HG03103 (cell line): ENCODE measurements around the gene PMVK.
"Not testable (repeated sequence)": the region's sequence is repeated elsewhere in the genome, so short reads cannot be mapped to it uniquely, and the experiment has no call there.

Source experiments
- ATAC-seq: cut with Tn5 transposase; IDR thresholded peaks from one replicate; pipeline ENCODE4 v1.9.1; 2021; ENCODE audit warnings: low read depth; ENCODE audit not compliant: unreplicated experiment

PMVK gene

DNA sequence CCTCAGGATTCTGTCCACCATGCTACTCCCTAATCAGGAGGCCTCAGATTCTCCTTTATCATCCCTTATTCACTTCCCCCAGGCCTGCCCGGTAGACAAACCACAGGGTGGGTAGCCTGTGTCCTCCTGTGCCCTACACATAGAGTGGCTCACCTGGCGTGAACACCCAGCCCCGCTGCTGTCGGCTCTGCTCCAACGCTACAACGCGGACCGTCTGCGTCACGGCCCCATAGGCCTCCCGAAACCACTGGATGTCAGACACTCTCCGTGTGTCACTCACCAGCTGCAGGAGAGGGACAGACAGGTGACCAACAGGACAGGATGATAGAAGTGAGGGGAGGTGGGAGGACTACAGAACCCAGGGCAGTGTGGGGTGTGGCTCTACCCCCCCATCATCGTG lies 10.3 kb downstream of the PMVK start:
- ATAC-seq, result no peak

DNA sequence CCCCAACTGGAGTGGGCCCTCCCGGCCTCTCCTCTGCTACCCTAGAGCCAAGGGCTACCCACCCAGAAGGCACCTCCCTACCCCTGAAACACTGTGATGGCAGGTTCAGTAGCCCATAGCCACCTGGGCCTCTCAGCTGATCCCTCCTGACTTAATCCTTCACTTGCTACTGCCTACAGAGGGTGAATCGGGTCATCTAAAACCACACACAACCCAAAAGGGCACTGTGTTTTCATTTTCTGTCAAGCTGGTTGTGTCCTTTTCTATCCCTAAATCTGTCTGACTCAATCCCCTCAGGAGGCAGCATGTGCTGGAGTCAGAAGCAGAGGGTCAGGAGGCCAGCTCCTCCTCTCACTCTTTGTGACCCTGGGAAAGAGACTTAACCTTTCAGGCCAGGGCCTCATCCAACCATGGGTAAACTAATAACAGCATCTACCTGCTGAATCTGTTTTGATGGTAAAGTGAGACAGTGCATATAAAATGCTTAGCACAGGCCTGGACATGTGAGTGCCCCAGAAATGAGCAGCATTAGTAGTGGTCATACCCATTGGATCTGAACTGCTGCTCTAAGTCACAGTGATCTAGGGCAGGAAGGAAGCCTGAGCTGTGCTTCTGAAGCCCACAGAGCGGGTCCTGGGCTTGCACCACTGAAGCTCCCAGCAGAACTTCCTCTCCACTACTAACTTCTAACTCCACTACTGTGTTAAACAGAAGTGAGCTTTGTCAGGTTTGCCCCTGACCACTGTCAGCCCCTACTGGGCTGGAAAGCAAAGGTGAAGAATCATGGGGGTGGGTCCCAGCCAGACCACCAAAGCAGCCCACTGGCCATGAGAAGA lies 11.0 kb downstream of the PMVK start:
- ATAC-seq, result no peak

DNA sequence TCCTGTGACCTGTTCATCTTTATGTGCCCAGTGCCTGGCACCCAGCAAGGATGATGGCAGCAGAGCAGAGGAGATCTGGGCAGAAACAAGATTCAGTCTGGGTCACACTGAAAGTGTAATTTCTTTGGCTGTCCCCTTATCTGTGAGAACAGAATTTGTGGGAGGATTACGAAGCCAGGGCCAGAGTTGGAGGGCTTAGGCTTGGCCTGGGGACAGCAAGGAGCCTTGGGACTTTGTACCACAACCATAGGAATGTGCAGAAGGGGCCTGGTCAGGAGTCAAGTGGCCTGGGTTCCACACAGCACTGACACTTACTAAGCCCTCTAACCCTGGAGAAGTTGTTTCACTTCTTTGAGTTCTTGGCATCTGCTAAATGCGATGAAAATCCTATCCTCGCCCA lies 12.8 kb downstream of the PMVK start:
- no peak for ATAC-seq

DNA sequence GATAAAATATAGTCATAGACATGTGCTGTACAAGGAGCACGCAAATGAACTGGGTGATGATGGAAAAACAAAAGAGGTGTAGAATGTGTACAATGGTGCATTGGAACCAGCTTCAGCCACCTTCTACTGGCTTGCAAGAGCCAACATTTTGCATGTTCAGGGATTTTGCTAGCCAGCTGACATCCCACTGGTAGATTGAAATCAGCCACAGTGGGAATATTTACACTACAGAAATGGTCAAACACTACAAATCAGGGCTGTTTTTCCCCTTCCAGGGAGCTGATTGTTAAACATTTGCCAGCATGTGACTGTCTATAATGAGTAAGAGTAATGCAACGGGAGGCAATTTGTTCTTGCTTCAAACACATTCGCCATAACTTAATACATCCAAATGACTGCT lies 23.2 kb downstream of the PMVK start:
- ATAC-seq, result no peak

DNA sequence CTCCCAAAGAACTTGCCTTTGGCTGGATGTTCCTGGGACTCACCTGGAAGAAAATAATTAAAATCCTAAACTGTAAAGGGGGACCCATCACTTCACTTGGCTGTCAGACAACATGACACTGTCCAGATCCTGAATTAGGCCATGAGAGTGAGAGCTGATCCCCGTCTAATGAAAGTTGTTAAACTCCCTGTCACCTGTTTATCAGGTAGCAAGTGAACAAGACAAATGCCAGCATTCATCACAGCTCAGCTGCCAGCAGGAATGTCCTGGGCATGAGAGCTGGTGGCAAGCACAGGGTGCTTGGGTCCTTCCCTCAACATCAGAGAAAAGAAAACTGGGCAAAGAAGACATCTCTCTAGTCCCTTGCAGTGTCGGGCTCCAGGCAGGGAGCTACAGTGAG lies 23.8 kb downstream of the PMVK start:
- ATAC-seq, result no peak

DNA sequence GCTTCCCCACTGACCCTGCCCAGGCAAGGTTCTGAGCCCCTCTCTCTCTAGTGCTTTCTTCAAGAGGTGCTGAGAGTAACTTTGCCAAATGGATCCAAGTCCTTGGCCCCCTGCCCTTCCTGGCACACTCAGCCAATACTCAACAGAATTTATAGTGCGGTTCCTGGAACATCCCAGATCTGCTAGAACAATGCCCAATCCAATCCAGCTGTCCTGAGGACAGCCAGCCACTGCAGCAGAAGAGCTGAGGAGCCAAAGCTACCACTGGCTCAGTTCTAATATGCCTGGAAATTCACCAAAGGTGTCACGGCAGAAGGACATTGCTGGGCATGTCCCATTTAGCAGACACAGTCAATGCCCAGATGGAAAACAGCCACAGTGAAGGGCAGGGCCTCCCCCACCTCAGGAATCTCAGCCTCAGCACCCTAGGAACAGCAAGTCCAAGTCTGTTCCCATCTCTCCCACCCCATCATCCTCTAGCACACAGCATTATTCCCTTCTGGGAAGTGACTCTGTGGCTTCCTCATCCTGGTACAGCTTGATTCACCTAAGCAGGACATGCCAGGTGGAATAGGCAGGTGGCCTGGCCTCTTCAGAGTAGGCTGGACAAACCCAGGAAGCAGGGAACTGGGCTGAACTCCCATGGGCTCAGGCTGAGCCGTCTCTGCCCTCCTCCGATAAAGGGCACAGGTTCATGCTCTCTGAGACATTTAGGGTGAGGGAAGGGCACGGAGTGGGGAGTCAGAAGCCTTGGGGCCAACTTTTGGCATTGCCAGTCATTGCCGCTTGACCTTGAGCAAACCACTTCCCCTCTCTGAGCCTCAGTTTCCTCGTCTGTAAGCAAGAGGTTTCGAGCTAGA lies 24.6 kb downstream of the PMVK start:
- no peak for ATAC-seq

DNA sequence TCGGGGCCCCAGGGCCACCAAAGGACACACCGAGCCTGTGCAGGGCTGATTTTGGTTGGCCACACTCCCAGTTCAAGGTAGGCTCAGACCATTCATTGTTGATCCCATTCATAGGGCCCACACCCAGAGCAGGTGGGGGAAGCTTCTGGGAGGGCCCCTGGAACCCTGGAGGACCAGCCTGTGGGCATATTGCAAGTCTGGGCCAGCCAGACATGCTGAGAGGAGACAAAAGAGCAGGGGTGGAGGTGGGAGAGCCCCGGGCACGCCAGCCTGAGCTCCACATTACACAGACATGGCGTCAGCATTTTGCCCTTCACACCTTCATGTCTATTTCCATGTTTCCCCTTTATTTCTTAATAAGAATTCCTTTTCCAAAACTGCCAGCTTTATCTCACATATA lies 25.7 kb downstream of the PMVK start:
- ATAC-seq, result no peak

DNA sequence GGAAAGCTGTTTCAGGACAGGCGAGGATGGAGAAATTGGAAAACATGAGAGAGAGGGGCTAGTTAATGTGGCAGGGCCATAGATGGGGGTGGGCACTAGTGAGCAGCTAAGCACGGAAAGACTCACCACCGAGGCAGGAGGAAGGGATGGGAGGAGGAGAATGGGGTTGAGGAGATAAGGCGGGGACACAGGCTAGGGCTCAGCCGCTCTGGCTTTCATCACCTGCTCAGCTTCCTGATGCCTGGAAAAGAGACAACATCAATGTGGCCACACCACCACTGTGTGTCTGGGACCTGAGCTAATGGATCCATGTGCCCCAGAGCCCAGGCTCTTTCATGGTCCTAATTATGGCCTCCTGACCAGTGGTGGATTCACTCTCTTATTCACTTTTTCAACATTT lies 27.6 kb downstream of the PMVK start:
- ATAC-seq, result no peak

DNA sequence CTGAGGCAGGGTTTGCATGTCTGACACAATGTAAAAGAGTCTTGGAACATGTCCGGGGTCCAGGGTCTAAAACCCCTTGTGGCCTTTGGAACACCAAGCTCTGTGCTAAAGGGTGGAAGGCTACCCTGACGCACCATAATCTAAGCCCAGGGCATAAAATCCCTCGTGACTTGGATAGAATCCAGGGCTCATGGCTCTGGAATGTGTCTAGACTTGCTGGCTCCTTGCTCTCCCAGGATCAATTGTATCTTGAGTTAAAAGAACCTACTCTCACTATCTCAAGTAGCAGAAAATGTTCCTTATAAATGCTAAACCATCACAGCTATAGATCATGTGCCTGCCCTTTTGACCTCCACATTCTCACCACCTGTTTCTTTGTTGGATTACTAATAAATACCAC lies 28.4 kb downstream of the PMVK start:
- not testable (repeated sequence) for ATAC-seq

DNA sequence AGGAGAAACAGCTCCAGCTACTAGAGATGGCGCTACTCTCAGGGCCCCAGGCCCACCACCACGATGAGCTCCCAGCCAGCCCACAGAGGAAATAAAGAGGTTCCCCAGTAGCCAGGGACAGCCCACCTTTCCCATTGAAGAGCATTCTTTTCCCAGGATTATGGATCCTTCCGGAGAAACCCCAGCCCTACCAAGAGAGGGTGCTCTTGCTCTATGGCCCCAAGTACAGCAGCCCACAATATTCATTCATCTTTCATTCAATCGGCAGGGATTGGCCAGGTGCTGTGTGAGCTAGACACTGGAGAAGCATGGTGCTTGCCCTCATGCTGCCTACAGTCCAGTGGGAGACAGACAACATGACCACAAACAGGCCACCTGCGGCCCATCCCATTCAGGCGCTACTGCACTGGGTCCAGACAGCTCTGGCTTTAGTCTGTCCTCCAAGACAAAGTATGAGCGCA lies 29.9 kb downstream of the PMVK start:
- ATAC-seq, result no peak

DNA sequence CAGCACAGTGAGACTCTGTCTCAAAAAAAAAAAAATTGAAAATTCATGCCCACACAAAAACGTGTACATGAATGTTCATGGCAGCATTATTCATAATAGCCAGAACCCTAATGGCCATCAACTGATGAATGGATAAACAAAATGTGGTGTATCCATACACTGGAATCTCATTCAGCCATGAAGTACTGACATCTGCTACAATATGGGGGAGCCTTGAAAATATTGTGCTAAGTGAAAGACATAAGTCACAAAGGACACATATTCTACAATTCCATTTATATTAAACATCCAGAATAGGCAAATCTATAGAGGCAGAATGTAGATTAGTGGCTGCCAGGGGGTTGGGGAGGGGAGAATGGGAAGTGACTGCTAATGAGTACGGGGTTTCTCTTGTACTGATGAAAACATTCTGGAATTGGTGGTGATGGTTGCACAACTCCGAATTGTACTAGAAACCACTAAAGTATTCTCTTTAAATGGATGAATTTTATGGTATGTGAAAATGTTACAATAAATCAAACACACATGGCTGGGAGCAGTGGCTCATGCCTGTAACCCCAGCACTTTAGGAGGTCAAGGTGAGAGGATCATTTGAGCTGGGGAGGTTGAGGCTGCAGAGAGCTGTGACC lies 33.5 kb downstream of the PMVK start:
- no peak for ATAC-seq

DNA sequence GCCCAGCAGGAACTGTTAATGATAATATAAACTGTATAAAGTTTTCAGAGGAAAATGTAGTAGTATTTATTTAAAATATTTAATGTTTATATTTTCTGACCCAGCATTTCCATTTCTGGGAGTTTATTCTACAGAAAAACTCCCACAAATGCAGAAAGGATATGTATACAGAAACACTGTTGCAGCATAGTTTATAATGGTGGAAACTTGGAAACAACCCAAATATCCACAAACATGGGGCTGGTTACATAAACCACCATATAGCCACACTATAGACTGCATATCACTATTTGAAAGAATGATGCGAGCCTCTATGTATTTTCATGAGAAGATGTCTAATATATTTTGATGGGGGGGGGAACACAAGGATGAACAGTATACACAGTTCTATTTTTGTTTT lies 34.9 kb downstream of the PMVK start:
- no peak for ATAC-seq

DNA sequence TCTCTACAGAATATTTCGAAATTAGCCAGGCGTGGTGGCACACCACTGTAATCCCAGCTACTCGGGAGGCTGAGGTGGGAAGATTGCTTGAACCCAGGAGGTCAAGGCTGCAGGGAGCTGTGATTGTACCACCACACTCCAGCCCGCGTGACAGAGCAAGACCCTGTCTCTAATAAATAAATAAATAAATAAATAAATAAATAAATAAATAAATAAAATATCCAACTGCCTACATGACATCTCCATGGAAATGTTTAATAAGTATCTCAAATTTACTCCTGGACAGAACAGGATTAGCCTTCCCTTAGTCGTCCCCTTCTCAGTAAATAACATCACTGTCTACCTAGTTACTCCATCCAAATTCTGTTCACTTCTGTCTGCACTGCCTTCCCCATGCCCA lies 37.5 kb downstream of the PMVK start:
- ATAC-seq, result no peak

DNA sequence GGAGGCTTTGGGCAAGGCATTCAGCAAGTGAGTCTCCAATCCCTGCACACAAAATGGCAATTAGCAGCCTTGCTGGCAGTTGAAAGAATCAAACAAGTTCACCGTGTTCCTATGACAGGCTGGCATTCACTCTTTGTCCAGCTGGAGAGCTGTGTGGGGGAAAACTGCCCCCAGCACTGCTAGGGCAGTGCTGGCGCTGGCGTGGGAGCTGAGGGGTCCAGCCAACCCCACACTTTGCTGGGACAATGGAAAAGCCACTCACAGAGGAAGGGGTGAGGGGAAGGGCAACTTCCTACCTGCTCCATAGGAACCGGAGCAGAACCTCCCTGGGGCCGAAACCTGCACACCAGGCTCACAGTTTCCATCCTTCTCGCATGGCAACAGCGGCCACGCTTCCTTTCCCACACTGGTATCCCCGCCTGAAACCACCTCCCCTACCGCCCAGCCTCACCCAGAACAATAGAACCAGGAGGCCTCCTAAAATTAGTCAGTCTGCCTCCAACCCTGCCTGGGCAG lies 39.7 kb downstream of the PMVK start:
- no peak for ATAC-seq

DNA sequence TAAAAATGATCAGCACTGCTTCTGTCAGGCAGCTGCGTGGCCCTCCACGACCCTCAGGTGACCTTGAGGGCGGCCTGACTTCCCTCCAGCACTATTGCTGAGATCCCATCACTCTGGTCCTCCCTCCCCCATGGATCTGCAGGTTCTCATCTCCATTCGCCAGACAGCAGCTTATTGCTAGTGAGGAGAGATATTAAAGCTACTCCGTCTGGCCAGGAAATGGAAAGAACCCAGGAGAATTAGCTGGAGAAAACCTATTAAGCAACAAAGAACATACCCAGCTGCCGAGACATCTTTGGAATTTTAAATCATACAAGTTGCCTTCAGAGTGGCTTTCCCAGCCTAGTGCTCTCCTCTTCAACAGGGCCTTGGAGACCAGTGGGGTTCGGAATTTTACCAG lies 40.7 kb downstream of the PMVK start:
- ATAC-seq, result no peak

DNA sequence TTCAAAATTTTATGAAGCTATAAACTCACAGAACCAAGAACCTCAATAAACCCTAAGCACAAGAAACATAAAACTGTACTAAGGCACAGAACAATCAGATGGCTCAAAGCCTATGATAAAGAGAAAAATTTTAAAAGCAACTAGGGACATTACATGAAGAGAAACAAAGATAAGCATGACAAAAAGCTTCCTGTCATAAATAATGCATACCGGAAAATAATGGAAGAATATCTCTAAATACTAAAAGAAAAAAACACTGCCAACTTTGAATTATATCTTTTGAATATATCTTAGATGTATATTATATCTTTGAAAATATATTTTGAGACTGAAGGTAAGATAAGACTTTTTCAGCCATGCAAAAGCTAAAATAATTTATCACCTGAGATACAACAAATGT lies 45.1 kb downstream of the PMVK start:
- ATAC-seq, result no peak

DNA sequence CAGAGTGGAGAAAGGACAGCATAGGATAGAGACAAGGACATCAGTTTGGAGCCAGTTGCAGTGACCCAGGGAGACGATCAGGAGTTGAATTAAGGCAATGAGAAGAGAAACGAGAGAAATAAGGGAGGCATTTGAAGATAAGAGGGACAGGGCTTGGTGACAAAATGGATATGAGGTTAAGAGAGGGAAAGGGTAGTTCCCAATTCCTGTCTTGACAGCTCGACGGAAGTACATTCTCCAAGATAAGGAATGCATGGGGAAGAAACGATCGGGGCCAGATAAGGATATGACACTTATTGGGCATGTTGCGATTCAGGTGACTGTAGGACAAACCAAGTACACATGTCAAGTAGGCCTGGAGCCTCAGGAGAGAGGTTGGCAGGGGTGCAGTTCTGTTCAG lies 47.8 kb downstream of the PMVK start:
- no peak for ATAC-seq

DNA sequence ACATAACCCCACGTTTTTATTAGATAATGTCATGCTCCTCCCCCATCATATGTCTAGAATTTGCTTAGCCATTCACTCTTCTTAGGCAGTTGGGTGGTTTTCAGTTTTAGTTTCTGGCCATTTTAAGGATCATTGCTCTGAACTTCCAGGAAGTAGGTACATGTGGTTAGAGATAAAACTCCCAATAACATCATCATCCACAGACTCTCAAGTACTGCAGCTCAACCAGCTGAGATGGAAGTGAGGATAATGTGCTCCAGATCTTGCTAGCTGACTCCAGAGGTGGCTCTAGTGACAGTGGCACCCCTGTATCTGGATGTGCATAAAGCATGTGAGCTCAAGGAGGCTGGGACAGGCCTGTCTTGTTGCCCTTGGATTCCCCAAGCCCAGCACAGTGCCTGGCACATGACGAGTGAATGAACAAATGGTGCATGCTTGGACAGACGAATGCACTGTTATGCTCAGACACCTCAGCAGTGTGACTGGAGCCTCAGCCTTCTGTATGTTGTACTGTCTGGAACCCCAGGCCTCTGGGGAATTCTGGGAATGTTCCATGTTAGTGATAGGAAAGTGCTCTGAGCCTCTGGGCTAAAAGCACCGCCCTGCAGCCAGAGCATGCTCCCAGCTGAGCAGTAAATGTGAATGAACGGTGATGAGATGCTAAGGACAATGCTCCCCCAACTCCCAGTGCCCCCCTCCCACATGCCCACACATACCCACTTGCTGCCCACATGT lies 50.1 kb downstream of the PMVK start:
- ATAC-seq, result no peak

DNA sequence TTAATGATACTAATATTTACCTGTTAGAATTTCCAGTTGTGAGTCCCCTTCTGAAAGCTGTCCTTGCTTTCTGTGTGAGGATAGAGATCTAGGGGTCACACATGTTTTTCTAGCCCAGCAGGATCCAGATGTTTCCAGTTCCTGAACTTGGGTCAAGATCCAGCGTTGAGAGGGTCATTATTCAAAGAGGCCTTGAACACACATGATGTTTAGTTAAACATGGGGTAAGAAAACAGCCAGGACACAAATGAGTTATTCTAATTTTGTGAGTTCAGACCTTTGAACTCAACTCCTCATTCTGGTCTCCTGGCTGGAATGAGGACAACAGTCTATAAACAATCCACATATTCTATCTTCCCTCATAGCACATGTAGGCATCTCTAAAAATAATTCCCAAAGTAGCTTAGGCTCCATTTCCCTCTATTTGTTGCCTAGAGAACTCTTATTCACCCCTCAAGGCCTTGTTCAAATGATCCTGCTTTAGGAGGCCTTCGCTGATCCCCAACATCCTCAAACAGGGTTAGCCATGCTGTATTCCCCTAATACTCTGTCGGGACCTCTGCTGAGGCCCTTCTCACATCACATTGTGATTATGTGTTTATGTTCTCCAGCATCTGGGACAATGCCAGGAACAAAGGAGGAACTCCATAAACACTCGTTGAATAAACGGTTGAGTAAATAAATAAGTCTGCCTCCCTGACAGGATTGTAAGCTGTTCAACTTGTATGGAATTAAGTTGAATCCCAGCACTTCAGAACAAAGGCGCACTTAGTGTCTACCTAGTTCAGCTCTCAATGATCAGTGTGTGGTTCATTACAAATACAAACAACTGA lies 51.4 kb downstream of the PMVK start:
- no peak for ATAC-seq
